Trophoblast cell (in vitro differentiated cells and primary cell): ENCODE results near the gene BIRC7.

Experiments used
- DNase-seq, 2 donors: peaks; one replicate each; pipeline ENCODE4 v3.0.0-alpha.2; 2016
- H2AFZ ChIP-seq: 2 replicates; pipeline ENCODE4 v1.6.1; 2013; ENCODE audit warnings: low read length, moderate library complexity, mild to moderate bottlenecking; ENCODE audit not compliant: insufficient read depth, poor library complexity
- H2AK5ac ChIP-seq: 2 replicates; pipeline ENCODE4 v1.6.1; 2013; ENCODE audit warnings: mild to moderate bottlenecking, low read length
- H2BK120ac ChIP-seq: 2 replicates; pipeline ENCODE4 v1.6.1; 2013; ENCODE audit warnings: low read length, mild to moderate bottlenecking, moderate library complexity; ENCODE audit not compliant: insufficient read depth, poor library complexity
- H2BK12ac ChIP-seq: 2 replicates; pipeline ENCODE4 v1.6.1; 2013; ENCODE audit warnings: mild to moderate bottlenecking, low read length, moderate library complexity
- H2BK5ac ChIP-seq: 2 replicates; pipeline ENCODE4 v1.6.1; 2013; ENCODE audit warnings: low read length, low read depth, moderate library complexity, mild to moderate bottlenecking; ENCODE audit not compliant: poor library complexity
- H3K14ac ChIP-seq: 2 replicates; pipeline ENCODE4 v1.6.1; 2013; ENCODE audit warnings: mild to moderate bottlenecking, low read length
- H3K18ac ChIP-seq: 2 replicates; pipeline ENCODE4 v1.6.1; 2013; ENCODE audit warnings: mild to moderate bottlenecking, low read length
- H3K23ac ChIP-seq: 2 replicates; pipeline ENCODE4 v1.6.1; 2013; ENCODE audit warnings: low read length
- H3K27ac ChIP-seq: 2 replicates; pipeline ENCODE4 v1.5.1; 2013; ENCODE audit warnings: low read depth, mild to moderate bottlenecking, inconsistent platforms, low read length, moderate library complexity
- H3K27me3 ChIP-seq: 2 replicates; pipeline ENCODE4 v1.6.1; 2013; ENCODE audit warnings: inconsistent platforms, mild to moderate bottlenecking, low read length, moderate library complexity; ENCODE audit not compliant: insufficient read depth
- H3K36me3 ChIP-seq, 2 experiments: 1 replicate in 1 of 2; 2 replicates in 1 of 2; pipeline ENCODE4 v1.6.1; 2013; ENCODE audit warnings: low read length in 2 of 2, mild to moderate bottlenecking in 2 of 2, moderate library complexity in 1 of 2; ENCODE audit not compliant: insufficient read depth in 2 of 2, control insufficient read depth in 1 of 2
- H3K4ac ChIP-seq: 2 replicates; pipeline ENCODE4 v1.6.1; 2013; ENCODE audit warnings: low read depth, mild to moderate bottlenecking, low read length, moderate library complexity
- H3K4me1 ChIP-seq, 2 experiments: 1 replicate in 1 of 2; 2 replicates in 1 of 2; pipeline ENCODE4 v1.6.1; 2013; ENCODE audit warnings: low read length in 2 of 2, mild to moderate bottlenecking in 2 of 2, moderate library complexity in 1 of 2; ENCODE audit not compliant: insufficient read depth in 2 of 2, control insufficient read depth in 1 of 2
- H3K4me2 ChIP-seq: 2 replicates; pipeline ENCODE4 v1.6.1; 2013; ENCODE audit warnings: inconsistent platforms, mild to moderate bottlenecking, low read length, moderate library complexity
- H3K4me3 ChIP-seq: 2 replicates; pipeline ENCODE4 v1.5.1; 2013; ENCODE audit warnings: mild to moderate bottlenecking, low read depth, low read length, inconsistent platforms
- H3K79me1 ChIP-seq: one replicate; pipeline ENCODE4 v1.6.1; 2013; ENCODE audit warnings: low read length
- H3K79me2 ChIP-seq: 2 replicates; pipeline ENCODE4 v1.6.1; 2013; ENCODE audit warnings: low read length, mild to moderate bottlenecking; ENCODE audit not compliant: control insufficient read depth, insufficient read depth, poor library complexity
- H3K9ac ChIP-seq: 2 replicates; pipeline ENCODE4 v1.6.1; 2013; ENCODE audit warnings: mild to moderate bottlenecking, low read length
- H3K9me3 ChIP-seq: 2 replicates; pipeline ENCODE4 v1.6.1; 2013; ENCODE audit warnings: low read depth, mild to moderate bottlenecking, control low read depth, inconsistent platforms, low read length; ENCODE audit not compliant: insufficient read depth
- H4K12ac ChIP-seq: 2 replicates; pipeline ENCODE4 v1.6.1; 2013; ENCODE audit warnings: low read depth, mild to moderate bottlenecking, low read length, moderate library complexity
- H4K8ac ChIP-seq: 2 replicates; pipeline ENCODE4 v1.6.1; 2013; ENCODE audit warnings: low read depth, mild to moderate bottlenecking, low read length, moderate library complexity
- H4K91ac ChIP-seq: one replicate; pipeline ENCODE4 v1.6.1; 2013; ENCODE audit warnings: low read depth, mild to moderate bottlenecking, low read length, moderate library complexity
- WGBS: extraction: QIAGEN DNeasy Blood & Tissue Kit; methylation state at CpG from one replicate; pipeline ENCODE4 v1.1.7; 2013; ENCODE audit warnings: missing lambda C conversion rate; ENCODE audit not compliant: insufficient read length, insufficient coverage; ENCODE audit errors: extremely low coverage; 5-methylcytosine and 5-hydroxymethylcytosine counted together

Gene BIRC7

DNA sequence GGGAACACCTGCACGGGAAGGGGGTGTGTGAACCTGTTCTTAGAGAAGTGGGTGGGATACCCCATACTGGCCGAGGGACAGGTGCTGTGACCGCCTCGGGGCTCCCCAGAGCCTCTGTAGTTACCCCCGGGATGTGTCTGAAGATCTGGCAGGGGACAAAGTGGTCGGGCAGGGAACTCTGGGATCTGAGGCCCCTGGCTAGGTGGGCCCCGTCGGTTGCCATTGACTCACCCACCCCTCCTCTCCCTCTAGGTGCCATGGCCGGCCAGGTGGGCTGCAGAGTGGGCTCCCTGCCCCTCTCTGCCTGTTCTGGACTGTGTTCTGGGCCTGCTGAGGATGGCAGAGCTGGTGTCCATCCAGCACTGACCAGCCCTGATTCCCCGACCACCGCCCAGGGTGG is 4.3 kb downstream of the BIRC7 start:
- Histone ChIP-seq H2AK5ac (peak overlapping the region; percentile 18), H3K9ac (no peak overlapping the region), H3K27ac (no peak overlapping the region), H3K23ac (no peak overlapping the region), H2BK5ac (no peak overlapping the region), H3K9me3 (no peaks in the 10 kb centered on the region), H3K4ac (no peak overlapping the region), H3K27me3 (no peaks in the 10 kb centered on the region), H3K14ac (no peak overlapping the region), H2BK12ac (no peak overlapping the region), H3K18ac (no peak overlapping the region), H3K79me1 (peaks cover 26% of the 10 kb centered on the region), H4K91ac (no peak overlapping the region), H4K8ac (no peak overlapping the region), H3K4me3 (no peak overlapping the region), H3K36me3 (peaks cover 0 to 6% of the 10 kb centered on the region in 2 experiments), H3K4me1 (peaks cover 27 to 31% of the 10 kb centered on the region in 2 experiments), H3K79me2 (peaks cover 2% of the 10 kb centered on the region), H2AFZ (no peak overlapping the region), H2BK120ac (no peak overlapping the region), H4K12ac (no peak overlapping the region), H3K4me2 (no peak overlapping the region)
- no CpG with 5 or more reads among the region's 11 CpGs for WGBS
- DNase-seq: no peak

GRCh38 chr20:63241272-63241671 is 5.6 kb downstream of the BIRC7 start:
- H3K27me3 ChIP-seq: no peaks in the 10 kb centered on the region
- H2AK5ac ChIP-seq: peak overlapping the region; percentile 35
- no peaks in the 10 kb centered on the region for H3K79me2 ChIP-seq
- no peak overlapping the region for H4K12ac ChIP-seq
- peaks cover 1 to 11% of the 10 kb centered on the region in 2 experiments for H3K36me3 ChIP-seq
- no CpG with 5 or more reads among the region's 11 CpGs for WGBS
- H3K79me1 ChIP-seq: peaks cover 14% of the 10 kb centered on the region
- no peak for DNase-seq
- H2BK12ac ChIP-seq: peak overlapping the region; percentile 15
- no peak overlapping the region for H3K23ac ChIP-seq
- no peaks in the 10 kb centered on the region for H3K9me3 ChIP-seq
- no peak overlapping the region for H2BK5ac ChIP-seq
- no peak overlapping the region for H3K4me2 ChIP-seq
- no peak overlapping the region for H3K9ac ChIP-seq
- peaks cover 15 to 19% of the 10 kb centered on the region in 2 experiments for H3K4me1 ChIP-seq
- no peak overlapping the region for H3K4ac ChIP-seq
- H3K18ac ChIP-seq: no peak overlapping the region
- peak overlapping the region; percentile 10 for H2BK120ac ChIP-seq
- peak overlapping the region; percentile 32 for H3K14ac ChIP-seq
- H3K4me3 ChIP-seq: no peak overlapping the region
- no peak overlapping the region for H3K27ac ChIP-seq
- H4K91ac ChIP-seq: peak overlapping the region; percentile 36
- no peak overlapping the region for H2AFZ ChIP-seq
- no peak overlapping the region for H4K8ac ChIP-seq

DNA sequence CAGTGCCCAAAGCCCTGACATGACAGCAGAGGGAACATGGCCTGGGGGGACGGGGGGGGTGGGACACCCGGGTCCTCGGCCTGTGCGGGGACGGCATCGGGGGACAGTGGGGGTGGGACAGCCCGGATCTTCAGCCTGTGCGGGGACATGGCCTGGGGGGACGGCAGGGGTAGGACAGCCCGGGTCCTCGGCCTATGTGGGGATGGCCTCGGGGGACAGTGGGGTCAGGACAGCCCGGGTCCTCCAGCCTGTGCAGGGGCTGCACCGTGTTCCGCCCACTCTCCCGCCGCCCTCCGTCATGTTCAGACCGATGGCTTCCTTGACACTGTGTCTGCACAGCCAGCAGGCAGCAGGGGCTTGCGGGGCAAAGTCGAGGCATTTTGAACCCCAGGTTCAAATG is 7.0 kb downstream of the BIRC7 start:
- H2AK5ac ChIP-seq: no peak overlapping the region
- DNase-seq: no peak
- no peak overlapping the region for H2BK5ac ChIP-seq
- peaks cover 9% of the 10 kb centered on the region for H3K79me1 ChIP-seq
- H3K79me2 ChIP-seq: no peaks in the 10 kb centered on the region
- peaks cover 7 to 10% of the 10 kb centered on the region in 2 experiments for H3K4me1 ChIP-seq
- H3K14ac ChIP-seq: no peak overlapping the region
- no peak overlapping the region for H3K4ac ChIP-seq
- no peak overlapping the region for H3K9ac ChIP-seq
- no peak overlapping the region for H3K4me3 ChIP-seq
- H3K27me3 ChIP-seq: no peaks in the 10 kb centered on the region
- H2AFZ ChIP-seq: no peak overlapping the region
- H3K23ac ChIP-seq: no peak overlapping the region
- H3K18ac ChIP-seq: no peak overlapping the region
- H4K12ac ChIP-seq: no peak overlapping the region
- no peak overlapping the region for H2BK120ac ChIP-seq
- H3K9me3 ChIP-seq: no peaks in the 10 kb centered on the region
- H3K4me2 ChIP-seq: no peak overlapping the region
- no peak overlapping the region for H4K8ac ChIP-seq
- H3K27ac ChIP-seq: no peak overlapping the region
- H4K91ac ChIP-seq: no peak overlapping the region
- no CpG with 5 or more reads among the region's 21 CpGs for WGBS
- H3K36me3 ChIP-seq: peaks cover 11 to 24% of the 10 kb centered on the region in 2 experiments
- no peak overlapping the region for H2BK12ac ChIP-seq

GRCh38 chr20:63243604-63244247 is 8.0 kb downstream of the BIRC7 start:
- peaks cover 15 to 28% of the 10 kb centered on the region in 2 experiments for H3K36me3 ChIP-seq
- no peaks in the 10 kb centered on the region for H3K27me3 ChIP-seq
- H2BK12ac ChIP-seq: no peak overlapping the region
- H2BK5ac ChIP-seq: no peak overlapping the region
- WGBS: no CpG with 5 or more reads among the region's 25 CpGs
- no peak overlapping the region for H3K4me3 ChIP-seq
- no peak overlapping the region for H4K8ac ChIP-seq
- no peak overlapping the region for H3K4me2 ChIP-seq
- no peaks in the 10 kb centered on the region for H3K79me2 ChIP-seq
- no peak overlapping the region for H3K27ac ChIP-seq
- H3K18ac ChIP-seq: no peak overlapping the region
- no peak overlapping the region for H3K4ac ChIP-seq
- H3K9ac ChIP-seq: no peak overlapping the region
- peaks cover 7% of the 10 kb centered on the region for H3K79me1 ChIP-seq
- H3K4me1 ChIP-seq: peaks cover 7 to 10% of the 10 kb centered on the region in 2 experiments
- peak overlapping the region; percentile 50 for H2AK5ac ChIP-seq
- DNase-seq: no peak
- H3K14ac ChIP-seq: no peak overlapping the region
- H3K9me3 ChIP-seq: no peaks in the 10 kb centered on the region
- H4K12ac ChIP-seq: no peak overlapping the region
- H2AFZ ChIP-seq: no peak overlapping the region
- peak overlapping the region; percentile 18 for H4K91ac ChIP-seq
- H2BK120ac ChIP-seq: no peak overlapping the region
- H3K23ac ChIP-seq: no peak overlapping the region
